ENCODE measurements around the gene PIK3CD. TPM values are rescaled to one million over a fixed set of nuclear protein-coding genes. Genes with fewer than 3 reads are reported as not detected.
"Not testable (repeated sequence)": the region's sequence is repeated elsewhere in the genome, so short reads cannot be mapped to it uniquely, and the experiment has no call there.

PIK3CD gene
- polyA plus RNA-seq, 3 donors: 7.5 to 9.8 (median 7.7) TPM

GRCh38 chr1:9748391-9748790 is 96.9 kb downstream of the PIK3CD start:
- not testable (repeated sequence) for DNase-seq (ENCODE audit: extremely low read depth in 1 of 11, low read depth in 9 of 11, low spot score in 4 of 11)

- no peak for DNase-seq (ENCODE audit: extremely low read depth in 1 of 11, low read depth in 9 of 11, low spot score in 4 of 11)
These were observed 97.8 kb downstream of the PIK3CD start for GRCh38 chr1:9749361-9749760.

DNA sequence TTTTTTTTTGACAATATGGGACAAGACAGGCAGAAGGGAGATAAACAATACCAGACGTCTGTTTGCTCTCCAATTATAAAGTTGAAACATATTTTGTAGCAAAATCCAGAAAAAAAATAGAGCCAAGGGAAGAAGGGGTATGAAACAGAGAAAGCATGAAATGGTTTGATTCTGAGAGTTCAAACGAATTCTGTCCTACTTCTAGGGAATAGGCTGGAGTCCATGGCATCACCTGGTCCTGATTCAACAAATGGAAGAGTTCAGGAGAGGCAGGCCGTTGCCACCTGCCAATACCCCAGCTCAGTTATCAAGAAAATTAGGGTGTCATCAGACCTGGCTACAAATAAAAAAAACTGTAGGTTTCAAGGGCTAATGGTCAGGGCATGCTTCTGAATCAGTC is 100.4 kb downstream of the PIK3CD start:
- no peak for DNase-seq (ENCODE audit: extremely low read depth in 1 of 11, low read depth in 9 of 11, low spot score in 4 of 11)

DNA sequence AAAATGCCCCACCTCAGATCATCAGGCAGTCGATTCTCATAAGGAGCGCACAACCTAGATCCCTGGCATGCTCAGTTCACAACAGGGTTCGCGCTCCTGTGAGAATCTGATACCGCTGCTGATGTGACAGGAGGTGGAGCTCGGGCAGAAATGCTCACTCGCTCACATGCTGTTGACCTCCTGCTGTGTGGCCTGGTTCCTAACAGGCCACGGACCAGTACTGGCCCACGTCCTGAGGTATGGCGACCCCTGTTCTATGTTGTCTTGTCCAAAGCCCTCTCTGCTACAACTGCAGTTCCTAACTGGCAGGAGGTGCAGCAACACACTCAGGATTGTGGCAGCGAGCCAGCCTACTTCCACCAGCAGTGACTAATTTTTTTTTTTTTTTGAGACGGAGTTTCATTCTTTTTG is 101.6 kb downstream of the PIK3CD start:
- DNase-seq (ENCODE audit: extremely low read depth in 1 of 11, low read depth in 9 of 11, low spot score in 4 of 11): no peak

GRCh38 chr1:9755441-9755995 is 104.0 kb downstream of the PIK3CD start:
- peak in 1 of 11 donors; percentile 4 for DNase-seq (ENCODE audit: extremely low read depth in 1 of 11, low read depth in 9 of 11, low spot score in 4 of 11)

DNA sequence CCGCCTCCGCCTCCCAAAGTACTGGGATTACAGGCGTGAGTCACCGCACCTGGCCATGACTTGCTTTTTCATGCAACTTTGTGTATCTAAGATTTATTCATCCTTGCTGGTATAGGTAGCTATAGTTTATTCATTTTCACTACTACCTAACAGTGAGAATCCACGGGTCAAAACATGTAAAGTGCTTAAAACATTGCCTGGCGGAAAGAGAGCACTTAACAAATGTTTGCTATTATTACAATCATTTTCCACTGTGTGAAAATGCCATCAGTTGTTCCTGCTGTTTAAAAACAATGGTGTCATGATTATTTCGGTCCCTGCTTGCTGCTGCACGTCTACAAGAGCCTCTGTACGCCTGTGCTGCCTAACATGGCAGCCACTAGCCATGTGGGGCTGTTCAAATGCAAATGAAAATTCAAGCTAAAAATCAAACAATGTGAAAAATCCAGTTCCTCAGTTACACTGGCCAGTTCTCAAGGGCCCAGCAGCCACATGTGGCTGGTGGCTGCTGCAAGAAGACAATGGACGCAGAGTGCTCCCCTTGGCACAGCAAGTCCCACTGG is 107.1 kb downstream of the PIK3CD start:
- no peak for DNase-seq (ENCODE audit: extremely low read depth in 1 of 11, low read depth in 9 of 11, low spot score in 4 of 11)

- DNase-seq (ENCODE audit: extremely low read depth in 1 of 11, low read depth in 9 of 11, low spot score in 4 of 11): no peak
These were observed 108.4 kb downstream of the PIK3CD start for GRCh38 chr1:9759939-9760338.

- DNase-seq (ENCODE audit: extremely low read depth in 1 of 11, low read depth in 9 of 11, low spot score in 4 of 11): no peak
These were observed 109.3 kb downstream of the PIK3CD start for GRCh38 chr1:9760824-9761223.

DNA sequence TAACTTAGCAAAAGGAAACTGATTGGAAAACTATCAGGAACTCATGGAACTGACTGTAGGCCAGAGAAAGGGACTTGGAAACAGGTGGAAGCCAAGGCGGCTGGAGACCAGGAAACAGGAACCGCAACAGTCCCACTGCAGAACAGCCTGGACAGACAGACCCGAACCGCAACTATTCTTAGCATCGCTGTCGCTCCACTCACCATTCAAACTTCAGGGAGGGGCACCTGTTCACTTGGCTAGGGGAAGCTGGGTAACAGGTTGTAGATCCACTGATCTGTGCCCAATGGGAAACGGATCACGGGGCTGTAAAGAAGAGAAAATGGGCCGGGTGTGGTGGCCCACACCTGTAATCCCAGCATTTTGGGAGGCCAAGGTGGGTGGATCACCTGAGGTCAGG is 110.3 kb downstream of the PIK3CD start:
- no peak for DNase-seq (ENCODE audit: extremely low read depth in 1 of 11, low read depth in 9 of 11, low spot score in 4 of 11)

DNA sequence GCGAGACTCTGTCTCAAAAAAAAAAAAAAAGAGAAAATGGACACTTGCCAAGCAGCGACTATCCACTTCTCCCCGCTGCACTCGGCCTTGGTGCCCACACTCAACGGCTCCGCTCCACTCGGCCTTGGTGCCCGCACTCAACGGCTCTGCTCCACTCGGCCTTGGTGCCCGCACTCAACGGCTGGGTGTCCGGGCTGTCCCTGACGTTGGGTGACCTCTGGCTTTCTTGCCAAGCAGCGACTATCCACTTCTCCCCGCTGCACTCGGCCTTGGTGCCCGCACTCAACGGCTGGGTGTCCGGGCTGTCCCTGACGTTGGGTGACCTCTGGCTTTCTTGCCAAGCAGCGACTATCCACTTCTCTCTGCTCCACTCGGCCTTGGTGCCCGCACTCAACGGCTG is 110.9 kb downstream of the PIK3CD start:
- not testable (repeated sequence) for DNase-seq (ENCODE audit: extremely low read depth in 1 of 11, low read depth in 9 of 11, low spot score in 4 of 11)

- no peak for DNase-seq (ENCODE audit: extremely low read depth in 1 of 11, low read depth in 9 of 11, low spot score in 4 of 11)
These were observed 112.4 kb downstream of the PIK3CD start for GRCh38 chr1:9763914-9764313.

DNA sequence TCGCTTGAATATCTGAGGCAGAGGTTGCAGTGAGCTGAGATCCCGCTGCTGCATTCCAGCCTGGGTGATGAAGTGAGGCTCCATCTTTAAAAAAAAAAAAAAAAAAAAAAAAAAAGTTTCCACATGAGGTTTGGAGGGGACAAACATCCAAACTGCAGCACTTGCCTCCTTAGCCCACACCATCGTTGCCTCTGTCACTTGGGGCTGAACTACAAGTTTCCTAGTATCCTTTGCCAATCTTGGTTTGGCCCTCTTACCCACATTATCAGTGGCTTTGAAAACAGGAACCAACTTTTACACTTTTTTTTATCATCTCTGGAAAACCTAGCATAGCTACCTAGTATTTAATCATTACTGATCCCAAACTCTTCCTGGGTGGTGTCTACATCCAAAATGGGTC is 113.0 kb downstream of the PIK3CD start:
- DNase-seq (ENCODE audit: extremely low read depth in 1 of 11, low read depth in 9 of 11, low spot score in 4 of 11): no peak

DNA sequence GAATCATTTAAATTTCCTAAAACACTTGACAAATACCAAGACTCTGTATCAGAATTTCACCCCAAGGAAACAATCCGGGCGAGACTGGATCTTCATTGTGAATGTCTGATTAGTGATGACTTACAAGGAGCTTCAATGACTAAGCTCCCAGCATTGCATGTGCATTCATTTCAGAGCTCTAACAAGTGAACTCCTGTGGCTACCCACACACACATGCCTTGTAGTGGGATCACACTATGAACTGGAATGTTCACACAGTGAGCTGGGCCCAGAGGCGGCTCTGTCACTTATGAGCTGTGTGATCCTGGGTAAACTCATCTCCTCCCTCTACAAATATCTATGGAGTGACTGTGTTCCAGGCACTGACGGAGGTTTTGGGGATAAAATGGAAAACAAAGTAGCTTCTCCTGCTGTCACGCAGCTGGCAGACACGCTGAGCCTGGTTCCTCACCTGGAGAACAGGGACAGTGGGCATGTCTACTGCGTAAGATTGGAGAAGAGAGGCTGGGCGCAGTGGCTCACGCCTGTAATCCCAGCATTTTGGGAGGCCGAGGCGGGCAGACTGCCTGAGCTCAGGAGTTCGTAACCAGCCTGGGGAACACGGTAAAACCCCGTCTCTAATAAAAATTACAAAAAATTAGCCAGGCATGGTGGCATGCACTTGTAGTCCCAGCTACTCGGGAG is 115.4 kb downstream of the PIK3CD start:
- DNase-seq (ENCODE audit: extremely low read depth in 1 of 11, low read depth in 9 of 11, low spot score in 4 of 11): no peak

- DNase-seq (ENCODE audit: extremely low read depth in 1 of 11, low read depth in 9 of 11, low spot score in 4 of 11): no peak
These were observed 116.6 kb downstream of the PIK3CD start for GRCh38 chr1:9767964-9768668.

GRCh38 chr1:9768983-9769382 is 117.5 kb downstream of the PIK3CD start:
- DNase-seq (ENCODE audit: extremely low read depth in 1 of 11, low read depth in 9 of 11, low spot score in 4 of 11): no peak

DNA sequence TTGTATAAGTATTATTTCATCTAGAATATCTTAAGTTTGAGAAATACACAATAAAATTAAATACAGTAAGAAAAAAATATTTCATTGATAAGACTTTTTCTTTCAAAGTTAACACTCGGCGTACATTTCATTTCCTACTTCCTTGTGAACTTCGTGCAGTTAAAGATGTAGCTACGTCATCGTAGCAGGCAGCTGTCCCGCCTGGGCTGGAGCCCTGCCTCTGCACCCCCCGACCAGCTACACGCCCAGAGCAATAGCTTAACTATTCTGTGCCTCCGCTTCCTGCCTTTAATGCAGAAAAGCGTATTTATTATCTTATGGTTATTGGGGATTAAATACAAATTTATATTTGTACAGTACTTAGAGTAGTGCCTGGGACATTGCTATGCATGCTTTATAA is 118.8 kb downstream of the PIK3CD start:
- no peak for DNase-seq (ENCODE audit: extremely low read depth in 1 of 11, low read depth in 9 of 11, low spot score in 4 of 11)

- no peak for DNase-seq (ENCODE audit: extremely low read depth in 1 of 11, low read depth in 9 of 11, low spot score in 4 of 11)
These were observed 123.5 kb downstream of the PIK3CD start for GRCh38 chr1:9774712-9775679.

DNA sequence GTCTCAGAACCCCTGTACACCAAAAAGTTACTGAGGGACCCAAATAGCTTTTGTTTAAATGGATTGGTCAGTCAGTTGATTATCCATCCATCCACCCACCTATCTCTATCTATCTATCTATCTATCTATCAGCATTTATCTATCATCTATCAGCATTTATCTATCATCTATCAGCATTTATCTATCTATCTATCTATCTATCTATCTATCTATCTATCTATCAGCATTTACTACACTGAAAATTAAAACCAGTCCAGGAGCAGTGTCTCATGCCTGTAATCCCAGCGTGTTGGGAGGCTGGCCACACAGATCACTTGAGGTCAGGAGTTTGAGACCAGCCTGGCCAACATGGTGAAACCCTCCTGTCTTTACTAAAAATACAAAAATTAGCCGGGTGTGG is 125.2 kb downstream of the PIK3CD start:
- no peak for DNase-seq (ENCODE audit: extremely low read depth in 1 of 11, low read depth in 9 of 11, low spot score in 4 of 11)
